Measurements from ENCODE around the gene NUP205.
A peak's percentile ranks its signal among the peaks of the same experiment; 100 is the strongest.
"Not testable (repeated sequence)": the region's sequence is repeated elsewhere in the genome, so short reads cannot be mapped to it uniquely, and the experiment has no call there.

The NUP205 gene

GRCh38 chr7:135620980-135621850 lies 63.5 kb downstream of the NUP205 start:
- DNase-seq (ENCODE audit: low spot score), result no peak

DNA sequence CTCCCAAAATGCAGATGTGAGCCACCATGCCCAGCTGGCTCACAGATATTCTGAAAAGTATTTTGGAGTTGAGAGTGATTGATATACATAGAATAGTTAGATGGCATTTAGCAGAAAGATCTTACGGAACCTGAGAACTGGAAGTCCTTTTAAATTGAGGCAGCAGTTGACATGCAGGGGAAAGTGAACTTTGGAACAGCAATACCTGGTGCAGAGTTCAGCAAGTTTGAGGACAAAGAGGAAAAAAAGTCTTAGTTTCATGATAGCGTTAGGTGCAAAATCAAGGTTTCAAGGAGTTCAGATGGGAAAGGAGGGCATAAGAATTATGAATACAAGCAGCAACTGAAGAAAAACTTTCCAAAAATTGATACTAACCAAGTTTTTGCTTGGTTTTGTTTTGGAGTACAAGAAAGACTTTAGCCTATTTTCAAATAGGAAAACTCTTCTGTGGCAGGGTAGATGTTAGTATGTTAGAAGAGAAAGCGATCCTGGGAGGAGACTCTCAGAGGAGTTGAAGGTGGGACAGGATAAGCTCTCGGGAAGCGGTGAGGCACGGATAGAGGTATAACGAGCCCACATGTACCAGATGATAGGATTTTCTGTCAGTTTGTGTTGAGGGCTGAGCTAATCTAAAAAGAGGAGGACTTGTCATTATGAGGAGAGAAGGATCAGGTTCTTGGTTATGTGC lies 76.6 kb downstream of the NUP205 start:
- no peak for DNase-seq (ENCODE audit: low spot score)

DNA sequence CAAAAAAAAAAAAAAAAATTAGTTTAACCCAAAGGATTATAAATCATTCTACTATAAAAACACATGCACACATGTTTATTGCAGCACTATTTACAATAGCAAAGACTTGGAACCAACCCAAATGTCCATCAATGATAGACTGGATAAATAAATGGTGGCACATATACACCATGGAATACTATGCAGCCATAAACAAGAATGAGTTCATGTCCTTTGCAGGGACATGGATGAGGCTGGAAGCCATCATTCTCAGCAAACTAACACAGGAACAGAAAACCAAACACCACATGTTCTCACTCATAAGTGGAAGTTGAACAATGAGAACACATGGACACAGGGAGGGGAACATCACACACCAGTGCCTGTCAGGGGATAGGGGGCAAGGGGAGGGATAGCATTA lies 82.0 kb downstream of the NUP205 start:
- not testable (repeated sequence) for DNase-seq (ENCODE audit: low spot score)

- no peak for DNase-seq (ENCODE audit: low spot score)
Observed at GRCh38 chr7:135644154-135644553, 86.4 kb downstream of the NUP205 start.

DNA sequence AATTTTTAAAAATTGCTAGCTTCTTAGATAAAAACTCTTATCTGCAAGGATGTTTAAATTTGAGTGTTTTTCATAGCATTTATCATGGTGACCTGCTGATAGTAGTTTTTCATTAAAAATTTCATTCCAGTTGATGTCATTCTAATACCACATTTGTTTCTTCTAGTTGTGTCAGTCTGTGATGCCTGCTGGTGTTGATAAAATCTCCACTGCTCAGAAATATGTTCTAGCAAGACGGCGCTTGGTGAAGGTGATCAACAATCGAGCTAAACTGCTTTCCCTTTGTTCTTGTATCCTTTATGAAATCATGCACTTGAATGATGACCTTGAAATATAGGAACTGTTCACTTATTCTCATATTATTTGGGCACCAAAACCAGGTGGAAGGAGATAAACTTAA lies 87.0 kb downstream of the NUP205 start:
- no peak for DNase-seq (ENCODE audit: low spot score)

- DNase-seq (ENCODE audit: low spot score), result no peak
Observed at GRCh38 chr7:135645296-135645904, 87.7 kb downstream of the NUP205 start.

- no peak for DNase-seq (ENCODE audit: low spot score)
Observed at GRCh38 chr7:135647755-135648154, 90.0 kb downstream of the NUP205 start.

DNA sequence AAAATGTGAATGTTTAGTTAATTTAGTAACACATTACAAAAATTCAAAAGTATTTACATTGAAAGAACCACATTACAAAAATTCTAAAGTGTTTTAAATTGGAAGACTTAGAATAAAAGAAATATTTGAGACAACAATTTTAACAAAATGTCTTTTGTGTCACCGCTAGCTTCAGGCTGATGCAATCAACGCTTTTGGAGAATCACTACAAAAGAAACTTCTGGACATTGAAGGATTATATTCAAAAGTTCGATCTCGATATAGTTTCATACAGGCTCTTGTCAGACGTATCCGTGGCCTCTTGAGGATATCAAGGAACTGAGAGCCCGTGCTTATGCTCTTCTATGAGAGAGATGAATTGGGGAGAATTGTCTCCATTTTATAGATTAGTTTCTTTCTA lies 90.5 kb downstream of the NUP205 start:
- no peak for DNase-seq (ENCODE audit: low spot score)

GRCh38 chr7:135650831-135651573 lies 93.3 kb downstream of the NUP205 start:
- no peak for DNase-seq (ENCODE audit: low spot score)

DNA sequence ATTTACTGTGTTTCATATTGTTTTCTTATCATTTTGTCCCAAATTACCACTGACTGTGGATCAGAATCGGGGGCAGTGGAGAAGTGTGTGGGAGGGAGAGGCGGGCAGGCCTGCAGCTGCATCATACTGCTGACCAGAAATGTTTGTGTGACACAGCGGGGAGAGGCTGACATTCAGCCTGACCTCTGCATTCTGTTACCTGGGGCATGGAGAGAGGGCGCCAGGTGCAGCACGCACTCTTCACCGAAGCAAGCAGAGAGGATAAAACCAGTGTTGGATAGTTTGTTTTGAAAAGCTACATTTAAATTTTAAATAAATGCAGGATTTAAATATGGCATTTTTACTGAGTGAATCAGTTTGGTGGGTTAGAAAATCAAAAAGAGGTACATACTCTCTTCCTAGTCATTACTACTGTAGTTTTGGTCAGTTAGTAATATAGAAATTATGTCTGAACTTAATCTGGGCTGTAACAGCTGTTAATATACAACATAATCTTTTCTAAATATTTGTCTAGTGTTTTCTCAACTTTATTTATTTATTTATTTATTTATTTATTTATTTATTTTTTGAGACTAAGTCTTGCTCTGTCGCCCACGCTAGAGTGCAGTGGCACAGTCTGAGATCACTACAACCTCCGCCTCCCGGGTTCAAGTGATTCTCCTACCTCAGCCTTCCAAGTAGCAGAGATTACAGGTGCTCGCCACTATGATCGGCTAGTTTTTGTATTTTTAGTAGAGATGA lies 95.8 kb downstream of the NUP205 start:
- no peak for DNase-seq (ENCODE audit: low spot score)

DNA sequence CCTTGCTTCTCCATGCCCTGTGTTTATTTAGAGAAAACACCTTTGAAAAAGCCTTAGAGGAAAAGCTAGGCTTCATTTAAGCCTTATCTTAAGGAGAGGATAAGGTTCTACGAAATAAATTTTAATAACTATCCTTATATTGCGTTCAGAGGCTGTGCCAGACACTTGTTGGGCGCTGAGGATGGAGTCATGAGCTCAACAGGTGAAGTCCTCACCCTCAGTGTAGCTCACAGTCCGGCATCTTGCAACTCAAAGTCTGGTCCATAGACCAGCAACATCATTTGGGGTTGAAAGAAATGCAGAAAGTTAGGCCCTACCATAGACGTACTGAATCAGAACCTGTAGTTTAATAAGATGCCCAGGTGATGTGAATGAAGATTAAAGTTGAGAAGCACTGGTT lies 100.8 kb downstream of the NUP205 start:
- no peak for DNase-seq (ENCODE audit: low spot score)

DNA sequence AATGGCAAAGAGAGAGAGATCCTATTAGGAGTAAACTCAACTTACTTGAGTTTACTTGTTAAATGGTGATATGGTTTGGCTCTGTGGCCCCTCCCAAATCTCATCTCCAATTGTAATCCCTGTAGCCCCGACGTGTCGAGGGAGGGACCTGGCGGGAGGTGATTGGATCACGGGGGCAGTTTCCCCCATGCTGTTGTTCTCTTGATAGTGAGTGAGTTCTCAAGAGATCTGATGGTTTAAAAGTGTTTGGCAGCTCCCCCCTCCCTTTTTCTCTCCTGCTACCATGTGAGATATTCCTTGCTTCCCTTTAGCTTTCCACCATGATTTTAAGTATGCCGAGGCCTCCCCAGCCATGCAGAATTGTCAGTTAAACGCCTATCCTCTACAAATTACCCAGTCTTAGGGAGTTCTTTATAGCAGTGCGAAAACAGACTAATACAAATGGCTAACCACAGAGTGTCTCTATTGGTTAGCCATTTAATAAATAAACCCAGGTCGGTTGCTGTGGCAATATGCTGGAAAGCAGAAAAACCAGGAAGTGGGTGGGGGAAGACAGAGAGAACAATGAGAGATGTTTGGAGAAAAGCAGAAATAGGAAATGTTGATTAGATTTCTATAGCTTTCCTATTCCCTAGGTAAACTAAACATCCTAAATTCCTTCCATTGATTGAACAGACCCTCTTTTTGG lies 101.6 kb downstream of the NUP205 start:
- no peak for DNase-seq (ENCODE audit: low spot score)

GRCh38 chr7:135661311-135662122 lies 103.8 kb downstream of the NUP205 start:
- DNase-seq (ENCODE audit: low spot score), result no peak

GRCh38 chr7:135662123-135662372 lies 104.3 kb downstream of the NUP205 start:
- no peak for DNase-seq (ENCODE audit: low spot score)

DNA sequence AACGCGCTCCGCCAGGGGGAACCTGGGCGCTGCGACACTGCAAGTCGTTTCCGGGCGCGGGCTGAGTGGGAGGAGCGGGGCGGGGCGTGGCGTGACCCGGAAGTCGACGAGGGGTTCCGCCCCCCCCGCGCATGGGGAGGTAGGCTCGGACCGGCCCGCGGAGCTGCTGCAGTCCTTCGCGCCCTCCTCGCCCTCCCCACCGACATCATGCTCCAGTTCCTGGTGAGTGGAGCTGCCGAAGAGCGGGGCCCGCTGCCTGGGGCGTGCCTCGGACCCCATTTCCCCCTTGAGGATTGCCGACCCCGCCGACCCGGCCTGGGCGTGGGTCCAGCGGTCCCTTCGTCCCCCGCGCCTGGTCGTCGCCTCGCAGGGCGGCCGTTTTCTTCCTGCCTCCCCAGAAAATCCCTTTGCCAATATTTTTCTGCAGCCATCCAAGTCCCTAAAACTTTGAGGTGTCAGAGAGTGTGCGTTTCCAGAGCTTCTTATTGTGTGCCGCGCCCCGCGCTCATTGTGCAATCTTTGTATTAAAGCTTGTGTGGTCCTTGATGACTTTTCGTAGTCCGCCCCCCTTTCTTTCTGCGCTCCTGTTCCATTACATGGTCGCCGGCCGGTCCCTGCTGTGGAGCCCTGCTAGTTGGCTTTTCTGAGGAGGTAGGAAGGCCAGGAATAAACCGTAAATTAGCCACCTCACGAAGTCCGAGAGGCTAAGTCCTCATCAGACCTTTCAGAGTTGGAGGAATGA lies 104.8 kb downstream of the NUP205 start, which contains the start of gene STMP1:
Gene STMP1 (plus strand): TSS at position 142 of the 742 bp plus-strand sequence.
- DNase-seq (ENCODE audit: low spot score), result peak; percentile 98

DNA sequence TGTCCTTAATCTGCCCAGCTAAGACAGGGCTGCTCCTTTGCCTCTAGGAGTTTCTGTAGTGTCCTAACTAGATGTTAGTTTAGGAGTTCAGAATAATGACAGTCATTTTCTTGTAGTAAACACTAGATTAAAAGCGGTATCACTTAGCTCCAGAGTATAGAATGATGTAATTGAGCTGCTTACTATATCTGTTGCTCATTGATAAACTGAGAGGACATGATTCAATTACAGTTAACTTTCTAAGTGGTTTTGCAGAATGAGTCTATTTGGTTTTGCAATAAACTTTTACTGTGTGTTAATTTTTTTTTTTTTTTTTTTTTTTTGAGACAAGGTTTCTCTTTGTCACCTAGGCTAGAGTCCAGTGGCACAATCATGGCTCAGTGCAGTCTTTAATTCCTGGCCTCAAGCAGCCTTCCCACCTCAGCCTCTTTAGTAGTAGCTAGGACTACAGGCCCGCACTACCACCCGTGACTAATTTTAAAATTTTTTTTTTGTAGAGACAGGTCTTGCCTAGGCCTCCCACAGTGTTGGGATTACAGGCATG lies 106.4 kb downstream of the NUP205 start:
- DNase-seq (ENCODE audit: low spot score), result no peak

DNA sequence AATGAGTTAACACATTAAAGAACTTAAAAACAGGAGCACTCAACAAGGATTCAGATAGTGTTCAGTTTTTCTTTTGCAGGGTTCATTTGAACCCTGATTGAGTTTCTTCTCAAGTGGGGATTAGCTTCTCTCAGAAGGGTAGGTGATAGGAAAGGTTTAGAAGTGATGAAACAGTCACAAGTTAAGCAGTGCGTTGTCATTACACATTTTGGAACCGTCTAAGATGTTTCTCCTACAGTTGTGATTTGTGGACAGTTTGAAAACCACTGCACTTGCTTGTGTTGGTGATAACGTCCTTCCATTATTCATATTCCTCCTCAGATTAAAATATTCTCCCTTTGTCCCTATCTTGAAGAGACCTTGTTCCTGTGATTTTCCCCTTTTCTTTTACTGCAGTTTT lies 107.3 kb downstream of the NUP205 start:
- DNase-seq (ENCODE audit: low spot score), result no peak

DNA sequence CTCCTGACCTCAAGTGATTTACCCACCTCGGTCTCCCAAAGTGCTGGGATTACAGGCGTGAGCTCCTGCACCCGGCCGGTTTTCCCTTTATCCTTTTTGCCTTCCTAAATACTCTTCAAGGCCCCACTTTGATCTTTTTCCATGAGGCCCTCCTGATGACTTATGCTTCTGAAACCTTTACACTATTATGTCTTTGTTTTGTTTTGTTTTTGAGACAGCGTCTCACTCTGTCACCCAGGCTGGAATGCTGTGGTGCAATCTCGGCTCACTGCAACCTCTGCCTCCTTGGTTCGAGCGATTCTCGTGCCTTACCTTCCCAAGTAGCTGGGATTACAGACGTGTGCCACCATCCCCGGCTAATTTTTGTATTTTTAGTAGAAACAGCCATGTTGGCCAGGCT lies 108.4 kb downstream of the NUP205 start:
- DNase-seq (ENCODE audit: low spot score), result no peak

- no peak for DNase-seq (ENCODE audit: low spot score)
Observed at GRCh38 chr7:135666846-135667245, 109.1 kb downstream of the NUP205 start.

Measured in left forelimb (tissue), 1 donor.